ENCODE measurements around the gene AXDND1. TPM values are rescaled to one million over a fixed set of nuclear protein-coding genes. Genes with fewer than 3 reads are reported as not detected.

AXDND1 gene
- total RNA-seq, 1 experiment from 2014 or later = 0.31 TPM

DNA sequence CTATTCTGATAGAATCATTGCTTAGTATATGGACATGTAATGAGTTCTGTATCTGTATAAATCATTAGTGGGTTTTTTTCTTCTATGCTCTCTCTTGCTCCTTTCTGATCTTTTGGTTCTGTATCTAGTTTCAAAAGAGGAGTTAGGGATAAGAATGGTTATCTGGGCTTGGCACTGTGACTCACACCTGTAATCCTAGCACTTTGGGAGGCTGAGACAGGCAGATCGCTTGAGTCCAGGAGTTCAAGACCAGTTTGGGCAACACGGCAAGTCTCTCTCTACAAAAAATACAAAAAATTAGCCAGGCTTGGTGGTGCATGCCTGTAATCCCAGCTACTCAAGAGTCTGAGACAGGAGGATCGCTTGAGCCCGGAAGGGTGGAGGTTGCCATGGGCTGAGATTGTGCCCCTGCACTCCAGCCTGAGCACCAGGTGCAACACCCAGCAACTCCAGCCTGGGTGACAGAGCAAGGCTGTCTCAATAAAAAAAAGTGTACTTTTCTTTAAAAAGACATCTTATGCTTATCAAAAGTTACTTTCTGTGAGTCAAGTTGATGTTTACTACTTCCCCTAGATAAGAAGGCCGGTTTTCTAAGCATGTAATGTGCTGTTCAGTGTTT, 27.7 kb upstream of the AXDND1 start:
- TF ChIP-seq, protein P1, sequence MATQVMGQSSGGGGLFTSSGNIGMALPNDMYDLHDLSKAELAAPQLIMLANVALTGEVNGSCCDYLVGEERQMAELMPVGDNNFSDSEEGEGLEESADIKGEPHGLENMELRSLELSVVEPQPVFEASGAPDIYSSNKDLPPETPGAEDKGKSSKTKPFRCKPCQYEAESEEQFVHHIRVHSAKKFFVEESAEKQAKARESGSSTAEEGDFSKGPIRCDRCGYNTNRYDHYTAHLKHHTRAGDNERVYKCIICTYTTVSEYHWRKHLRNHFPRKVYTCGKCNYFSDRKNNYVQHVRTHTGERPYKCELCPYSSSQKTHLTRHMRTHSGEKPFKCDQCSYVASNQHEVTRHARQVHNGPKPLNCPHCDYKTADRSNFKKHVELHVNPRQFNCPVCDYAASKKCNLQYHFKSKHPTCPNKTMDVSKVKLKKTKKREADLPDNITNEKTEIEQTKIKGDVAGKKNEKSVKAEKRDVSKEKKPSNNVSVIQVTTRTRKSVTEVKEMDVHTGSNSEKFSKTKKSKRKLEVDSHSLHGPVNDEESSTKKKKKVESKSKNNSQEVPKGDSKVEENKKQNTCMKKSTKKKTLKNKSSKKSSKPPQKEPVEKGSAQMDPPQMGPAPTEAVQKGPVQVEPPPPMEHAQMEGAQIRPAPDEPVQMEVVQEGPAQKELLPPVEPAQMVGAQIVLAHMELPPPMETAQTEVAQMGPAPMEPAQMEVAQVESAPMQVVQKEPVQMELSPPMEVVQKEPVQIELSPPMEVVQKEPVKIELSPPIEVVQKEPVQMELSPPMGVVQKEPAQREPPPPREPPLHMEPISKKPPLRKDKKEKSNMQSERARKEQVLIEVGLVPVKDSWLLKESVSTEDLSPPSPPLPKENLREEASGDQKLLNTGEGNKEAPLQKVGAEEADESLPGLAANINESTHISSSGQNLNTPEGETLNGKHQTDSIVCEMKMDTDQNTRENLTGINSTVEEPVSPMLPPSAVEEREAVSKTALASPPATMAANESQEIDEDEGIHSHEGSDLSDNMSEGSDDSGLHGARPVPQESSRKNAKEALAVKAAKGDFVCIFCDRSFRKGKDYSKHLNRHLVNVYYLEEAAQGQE (IDR thresholded peaks at IDR 0.05; ENCODE audit: insufficient read depth in 1 of 2, low read depth in 2 of 2, low read length in 1 of 2) = no peak
- no peak for TF ChIP-seq SIN3A (IDR thresholded peaks at IDR 0.05; ENCODE audit: borderline replicate concordance, insufficient read depth, low read depth, low read length)
- no peak for TF ChIP-seq TCF7L2 (IDR thresholded peaks at IDR 0.05; ENCODE audit: low read depth, low read length)
- no peak for TF ChIP-seq POLR2AphosphoS5 (IDR thresholded peaks at IDR 0.05; ENCODE audit: low read depth, low read length)
- TF ChIP-seq, protein P2, sequence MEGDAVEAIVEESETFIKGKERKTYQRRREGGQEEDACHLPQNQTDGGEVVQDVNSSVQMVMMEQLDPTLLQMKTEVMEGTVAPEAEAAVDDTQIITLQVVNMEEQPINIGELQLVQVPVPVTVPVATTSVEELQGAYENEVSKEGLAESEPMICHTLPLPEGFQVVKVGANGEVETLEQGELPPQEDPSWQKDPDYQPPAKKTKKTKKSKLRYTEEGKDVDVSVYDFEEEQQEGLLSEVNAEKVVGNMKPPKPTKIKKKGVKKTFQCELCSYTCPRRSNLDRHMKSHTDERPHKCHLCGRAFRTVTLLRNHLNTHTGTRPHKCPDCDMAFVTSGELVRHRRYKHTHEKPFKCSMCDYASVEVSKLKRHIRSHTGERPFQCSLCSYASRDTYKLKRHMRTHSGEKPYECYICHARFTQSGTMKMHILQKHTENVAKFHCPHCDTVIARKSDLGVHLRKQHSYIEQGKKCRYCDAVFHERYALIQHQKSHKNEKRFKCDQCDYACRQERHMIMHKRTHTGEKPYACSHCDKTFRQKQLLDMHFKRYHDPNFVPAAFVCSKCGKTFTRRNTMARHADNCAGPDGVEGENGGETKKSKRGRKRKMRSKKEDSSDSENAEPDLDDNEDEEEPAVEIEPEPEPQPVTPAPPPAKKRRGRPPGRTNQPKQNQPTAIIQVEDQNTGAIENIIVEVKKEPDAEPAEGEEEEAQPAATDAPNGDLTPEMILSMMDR (IDR thresholded peaks at IDR 0.05) = no peak
- DNase-seq (ENCODE audit: low read depth, low spot score) (no peak), ATAC-seq (no peak)
- ChIA-PET CTCF (no interaction called here), POLR2A (no interaction called here)
- Histone ChIP-seq H3K27me3 (ENCODE audit: control insufficient read depth, insufficient read depth, low read length) (no peaks in the 10 kb centered on the region), H3K27ac (ENCODE audit: low read length) (no peak overlapping the region), H3K9me3 (ENCODE audit: control insufficient read depth, insufficient read depth, low read depth, low read length) (no peaks in the 10 kb centered on the region), H3K4me3 (ENCODE audit: low read depth in 2 of 2, low read length in 2 of 2) (no peak overlapping the region), H3K4me1 (ENCODE audit: control insufficient read depth, insufficient read depth, low read length) (no peaks in the 10 kb centered on the region), H3K36me3 (ENCODE audit: control insufficient read depth, insufficient read depth, low read length) (peaks cover 12% of the 10 kb centered on the region)
- intact Hi-C loops (cut with micrococcal nuclease; ENCODE audit: unreplicated experiment) (no loop called here), in situ Hi-C loops (cut with HindIII; ENCODE audit: low pct_unique_long_range_greater_than_20kb, low sequenced_read_pairs) (no loop called here)
- no TSS peak for BruUV-seq (replicated peaks)

DNA sequence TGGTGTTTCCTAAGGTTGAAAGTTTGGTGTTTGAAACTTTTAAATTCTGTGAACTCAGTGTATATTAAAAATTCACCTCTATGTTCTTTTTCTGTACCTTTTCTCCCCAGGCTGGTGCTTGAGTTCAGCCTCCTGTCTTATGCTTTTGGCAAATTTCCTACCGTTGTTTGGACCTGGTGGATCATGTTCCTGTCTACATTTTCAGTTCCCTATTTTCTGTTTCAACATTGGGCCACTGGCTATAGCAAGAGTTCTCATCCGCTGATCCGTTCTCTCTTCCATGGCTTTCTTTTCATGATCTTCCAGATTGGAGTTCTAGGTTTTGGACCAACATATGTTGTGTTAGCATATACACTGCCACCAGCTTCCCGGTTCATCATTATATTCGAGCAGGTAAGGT, 24.9 kb upstream of the AXDND1 start:
- Histone ChIP-seq H3K27me3 (ENCODE audit: control insufficient read depth, insufficient read depth, low read length) (no peaks in the 10 kb centered on the region), H3K27ac (ENCODE audit: low read length) (no peak overlapping the region), H3K4me1 (ENCODE audit: control insufficient read depth, insufficient read depth, low read length) (no peaks in the 10 kb centered on the region), H3K4me3 (ENCODE audit: low read depth in 2 of 2, low read length in 2 of 2) (no peak overlapping the region), H3K9me3 (ENCODE audit: control insufficient read depth, insufficient read depth, low read depth, low read length) (no peaks in the 10 kb centered on the region), H3K36me3 (ENCODE audit: control insufficient read depth, insufficient read depth, low read length) (peaks cover 15% of the 10 kb centered on the region)
- POLR2A ChIA-PET = interaction anchor here (0.6 kb wide), 1 partner anchor 28 kb away, joined by 3 read pairs; no protein-coding TSS in a partner anchor
- no TSS peak for BruUV-seq (replicated peaks)
- TF ChIP-seq SIN3A (IDR thresholded peaks at IDR 0.05; ENCODE audit: borderline replicate concordance, insufficient read depth, low read depth, low read length) = no peak
- no peak for TF ChIP-seq POLR2AphosphoS5 (IDR thresholded peaks at IDR 0.05; ENCODE audit: low read depth, low read length)
- TF ChIP-seq, protein P2 (IDR thresholded peaks at IDR 0.05) = no peak
- no peak for TF ChIP-seq TCF7L2 (IDR thresholded peaks at IDR 0.05; ENCODE audit: low read depth, low read length)
- TF ChIP-seq, protein P1 (IDR thresholded peaks at IDR 0.05; ENCODE audit: insufficient read depth in 1 of 2, low read depth in 2 of 2, low read length in 1 of 2) = no peak
- CTCF ChIA-PET = no interaction called here
- intact Hi-C loops (cut with micrococcal nuclease; ENCODE audit: unreplicated experiment) = no loop called here
- DNase-seq (ENCODE audit: low read depth, low spot score) (no peak), ATAC-seq (no peak)
- in situ Hi-C loops (cut with HindIII; ENCODE audit: low pct_unique_long_range_greater_than_20kb, low sequenced_read_pairs) = no loop called here
